ENCODE measurements around the gene BACH1. TPM values are rescaled to one million over a fixed set of nuclear protein-coding genes. Genes with fewer than 3 reads are reported as not detected.
"Not testable (repeated sequence)": the region's sequence is repeated elsewhere in the genome, so short reads cannot be mapped to it uniquely, and the experiment has no call there.

BACH1 gene
- total RNA-seq, 1 donor = 189 TPM

GRCh38 chr21:29350246-29350779 lies 51.6 kb downstream of the BACH1 start:
- no peaks in the 10 kb centered on the region for H3K9me3 ChIP-seq (ENCODE audit: low read depth, low read length)
- H3K4me3 ChIP-seq (ENCODE audit: insufficient read depth, low read length) = no peak overlapping the region
- no peak for DNase-seq (ENCODE audit: insufficient read length, low spot score, missing footprints)
- peaks cover 49% of the 10 kb centered on the region for H3K36me3 ChIP-seq (ENCODE audit: insufficient read depth, low read length)
- no peak overlapping the region for H3K4me2 ChIP-seq (ENCODE audit: insufficient read depth, low read length)
- TF ChIP-seq, protein P1, sequence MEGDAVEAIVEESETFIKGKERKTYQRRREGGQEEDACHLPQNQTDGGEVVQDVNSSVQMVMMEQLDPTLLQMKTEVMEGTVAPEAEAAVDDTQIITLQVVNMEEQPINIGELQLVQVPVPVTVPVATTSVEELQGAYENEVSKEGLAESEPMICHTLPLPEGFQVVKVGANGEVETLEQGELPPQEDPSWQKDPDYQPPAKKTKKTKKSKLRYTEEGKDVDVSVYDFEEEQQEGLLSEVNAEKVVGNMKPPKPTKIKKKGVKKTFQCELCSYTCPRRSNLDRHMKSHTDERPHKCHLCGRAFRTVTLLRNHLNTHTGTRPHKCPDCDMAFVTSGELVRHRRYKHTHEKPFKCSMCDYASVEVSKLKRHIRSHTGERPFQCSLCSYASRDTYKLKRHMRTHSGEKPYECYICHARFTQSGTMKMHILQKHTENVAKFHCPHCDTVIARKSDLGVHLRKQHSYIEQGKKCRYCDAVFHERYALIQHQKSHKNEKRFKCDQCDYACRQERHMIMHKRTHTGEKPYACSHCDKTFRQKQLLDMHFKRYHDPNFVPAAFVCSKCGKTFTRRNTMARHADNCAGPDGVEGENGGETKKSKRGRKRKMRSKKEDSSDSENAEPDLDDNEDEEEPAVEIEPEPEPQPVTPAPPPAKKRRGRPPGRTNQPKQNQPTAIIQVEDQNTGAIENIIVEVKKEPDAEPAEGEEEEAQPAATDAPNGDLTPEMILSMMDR (IDR thresholded peaks at IDR 0.05; ENCODE audit: extremely low read depth, low read depth, low read length) = no peak
- peak overlapping the region; percentile 64 for H3K27ac ChIP-seq (ENCODE audit: low read depth, low read length)
- H3K79me2 ChIP-seq (ENCODE audit: insufficient read depth, low read length) = peaks cover 35% of the 10 kb centered on the region
- H4K20me1 ChIP-seq (ENCODE audit: insufficient read depth, low read length) = no peaks in the 10 kb centered on the region
- no peaks in the 10 kb centered on the region for H3K27me3 ChIP-seq (ENCODE audit: insufficient read depth, low read length)
- H2AFZ ChIP-seq (ENCODE audit: low read length) = no peak overlapping the region
- H3K4me1 ChIP-seq (ENCODE audit: insufficient read depth, low read length) = peaks cover 44% of the 10 kb centered on the region

GRCh38 chr21:29351691-29352090 lies 53.0 kb downstream of the BACH1 start:
- H3K4me2 ChIP-seq (ENCODE audit: insufficient read depth, low read length) = no peak overlapping the region

DNA sequence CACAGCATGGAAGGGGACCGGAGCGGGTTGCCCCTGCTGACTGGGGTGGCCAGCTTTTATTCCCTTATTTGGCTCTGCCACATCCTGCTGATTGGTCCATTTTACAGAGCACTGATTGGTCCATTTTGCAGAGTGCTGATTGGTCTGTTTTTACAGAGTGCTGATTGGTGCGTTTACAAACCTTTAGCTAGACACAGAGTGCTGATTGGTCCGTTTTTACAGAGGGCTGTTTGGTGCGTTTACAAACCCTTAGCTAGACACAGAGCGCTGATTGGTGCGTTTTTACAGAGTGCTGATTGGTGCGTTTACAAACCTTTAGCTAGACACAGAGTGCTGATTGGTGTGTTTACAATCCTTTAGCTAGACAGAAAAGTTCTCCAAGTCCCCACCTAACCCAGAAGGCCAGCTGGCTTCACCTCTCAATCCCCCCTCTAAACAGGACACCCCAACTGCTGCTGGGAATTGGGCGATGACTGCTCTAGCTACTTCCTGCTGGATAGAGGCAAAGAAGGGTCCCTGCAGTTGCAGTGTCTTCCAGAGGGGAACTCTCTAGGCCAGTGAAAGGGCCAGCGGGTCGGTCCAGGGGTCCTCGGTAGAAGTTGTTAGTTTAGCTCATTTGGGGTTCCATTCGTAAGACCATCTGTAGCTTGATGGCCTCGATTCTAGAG lies 56.5 kb downstream of the BACH1 start:
- not testable (repeated sequence) for H3K27ac ChIP-seq (ENCODE audit: low read depth, low read length); H2AFZ ChIP-seq (ENCODE audit: low read length); H4K20me1 ChIP-seq (ENCODE audit: insufficient read depth, low read length); H3K9me3 ChIP-seq (ENCODE audit: low read depth, low read length); H3K4me3 ChIP-seq (ENCODE audit: insufficient read depth, low read length); DNase-seq (ENCODE audit: insufficient read length, low spot score, missing footprints); H3K27me3 ChIP-seq (ENCODE audit: insufficient read depth, low read length); H3K4me2 ChIP-seq (ENCODE audit: insufficient read depth, low read length)
- H3K36me3 ChIP-seq (ENCODE audit: insufficient read depth, low read length) = peaks cover 27% of the 10 kb centered on the region
- peaks cover 16% of the 10 kb centered on the region for H3K79me2 ChIP-seq (ENCODE audit: insufficient read depth, low read length)
- peaks cover 16% of the 10 kb centered on the region for H3K4me1 ChIP-seq (ENCODE audit: insufficient read depth, low read length)

More at GRCh38 chr21:29351691-29352090, 53.0 kb downstream of the BACH1 start:
- peak; percentile 85 for DNase-seq (ENCODE audit: insufficient read length, low spot score, missing footprints)
- Histone ChIP-seq H3K27ac (ENCODE audit: low read depth, low read length) (peak overlapping the region; percentile 64), H3K4me1 (ENCODE audit: insufficient read depth, low read length) (peaks cover 39% of the 10 kb centered on the region), H3K4me3 (ENCODE audit: insufficient read depth, low read length) (no peak overlapping the region), H3K9me3 (ENCODE audit: low read depth, low read length) (no peaks in the 10 kb centered on the region), H3K36me3 (ENCODE audit: insufficient read depth, low read length) (peaks cover 35% of the 10 kb centered on the region), H2AFZ (ENCODE audit: low read length) (no peak overlapping the region), H3K27me3 (ENCODE audit: insufficient read depth, low read length) (no peaks in the 10 kb centered on the region), H3K79me2 (ENCODE audit: insufficient read depth, low read length) (peaks cover 22% of the 10 kb centered on the region), H4K20me1 (ENCODE audit: insufficient read depth, low read length) (no peaks in the 10 kb centered on the region)
- TF ChIP-seq, protein P1 (IDR thresholded peaks at IDR 0.05; ENCODE audit: extremely low read depth, low read depth, low read length) = no peak

DNA sequence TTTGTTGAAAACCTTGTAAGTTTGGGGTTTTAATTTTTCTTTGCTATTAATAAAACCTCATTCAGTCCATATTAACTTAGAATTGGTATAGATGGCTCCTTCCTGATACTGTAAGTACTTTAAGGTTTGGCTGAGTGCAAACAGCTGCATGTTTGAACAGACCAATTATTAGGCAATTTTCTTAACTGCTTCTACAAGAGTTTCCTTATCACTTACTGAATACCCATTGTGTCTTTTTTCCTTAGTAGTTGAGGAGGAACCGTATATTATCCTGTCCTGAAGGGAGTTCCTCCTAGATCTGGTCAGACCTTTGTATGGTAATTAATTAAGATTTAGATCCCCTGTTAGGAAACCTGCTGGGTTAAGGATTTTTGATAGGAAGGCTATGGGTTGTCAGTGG lies 57.6 kb downstream of the BACH1 start:
- not testable (repeated sequence) for H3K27ac ChIP-seq (ENCODE audit: low read depth, low read length); H3K4me2 ChIP-seq (ENCODE audit: insufficient read depth, low read length); H4K20me1 ChIP-seq (ENCODE audit: insufficient read depth, low read length); H3K9me3 ChIP-seq (ENCODE audit: low read depth, low read length); H3K4me1 ChIP-seq (ENCODE audit: insufficient read depth, low read length); DNase-seq (ENCODE audit: insufficient read length, low spot score, missing footprints); H3K4me3 ChIP-seq (ENCODE audit: insufficient read depth, low read length); H2AFZ ChIP-seq (ENCODE audit: low read length); H3K27me3 ChIP-seq (ENCODE audit: insufficient read depth, low read length)
- peaks cover 27% of the 10 kb centered on the region for H3K36me3 ChIP-seq (ENCODE audit: insufficient read depth, low read length)
- peaks cover 16% of the 10 kb centered on the region for H3K79me2 ChIP-seq (ENCODE audit: insufficient read depth, low read length)

DNA sequence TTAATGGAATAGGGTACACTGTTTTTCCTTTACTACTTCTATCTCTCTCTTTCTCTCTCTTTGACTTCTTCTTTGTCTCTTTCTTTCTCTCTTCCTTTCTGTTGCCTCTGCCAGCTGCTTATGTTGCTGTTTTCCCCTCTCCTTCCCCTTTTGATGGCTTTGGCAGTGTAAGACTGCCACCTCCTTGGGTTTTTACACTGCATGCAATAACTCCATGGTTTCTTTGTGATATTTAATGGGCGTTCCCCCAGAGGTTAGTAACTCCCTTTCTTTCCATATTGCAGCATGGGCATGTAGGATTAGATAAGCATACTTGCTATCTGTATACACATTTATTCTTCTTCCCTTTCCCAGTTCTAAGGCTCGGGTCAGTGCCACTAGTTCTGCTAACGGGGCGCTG lies 58.1 kb downstream of the BACH1 start:
- not testable (repeated sequence) for H3K4me3 ChIP-seq (ENCODE audit: insufficient read depth, low read length); H3K27me3 ChIP-seq (ENCODE audit: insufficient read depth, low read length); H4K20me1 ChIP-seq (ENCODE audit: insufficient read depth, low read length); H3K4me2 ChIP-seq (ENCODE audit: insufficient read depth, low read length); H3K27ac ChIP-seq (ENCODE audit: low read depth, low read length); DNase-seq (ENCODE audit: insufficient read length, low spot score, missing footprints); H3K4me1 ChIP-seq (ENCODE audit: insufficient read depth, low read length); H2AFZ ChIP-seq (ENCODE audit: low read length); H3K9me3 ChIP-seq (ENCODE audit: low read depth, low read length)
- peaks cover 27% of the 10 kb centered on the region for H3K36me3 ChIP-seq (ENCODE audit: insufficient read depth, low read length)
- peaks cover 16% of the 10 kb centered on the region for H3K79me2 ChIP-seq (ENCODE audit: insufficient read depth, low read length)
